HG02588 (cell line): ENCODE data around the gene ANKIB1.
"Not testable (repeated sequence)": the region's sequence is repeated elsewhere in the genome, so short reads cannot be mapped to it uniquely, and the experiment has no call there.

Source experiments
- ATAC-seq: cut with Tn5 transposase; IDR thresholded peaks from one replicate; pipeline ENCODE4 v1.9.1; 2021; ENCODE audit warnings: mild to moderate bottlenecking, moderate library complexity; ENCODE audit not compliant: unreplicated experiment

ANKIB1 gene

DNA sequence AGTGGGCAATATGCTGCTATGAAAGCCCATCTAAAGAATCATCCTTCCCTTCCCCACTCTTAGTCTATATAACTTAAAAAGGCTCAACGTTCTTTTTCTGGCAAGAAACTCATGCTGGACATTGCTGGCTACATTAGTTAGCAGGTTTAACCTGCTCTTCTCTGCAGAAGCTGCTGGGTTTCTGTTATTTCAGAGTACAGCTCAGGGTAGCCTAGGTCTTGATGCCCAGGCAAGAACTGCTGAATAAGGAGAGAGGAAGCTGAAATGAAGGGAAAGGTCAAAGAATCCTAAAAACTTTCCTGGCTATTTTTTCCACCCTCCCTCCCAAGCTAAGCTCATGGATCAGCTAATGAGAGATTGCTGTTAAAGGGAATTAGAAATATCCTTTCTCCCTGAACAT is 79.4 kb downstream of the ANKIB1 start:
- ATAC-seq = no peak

DNA sequence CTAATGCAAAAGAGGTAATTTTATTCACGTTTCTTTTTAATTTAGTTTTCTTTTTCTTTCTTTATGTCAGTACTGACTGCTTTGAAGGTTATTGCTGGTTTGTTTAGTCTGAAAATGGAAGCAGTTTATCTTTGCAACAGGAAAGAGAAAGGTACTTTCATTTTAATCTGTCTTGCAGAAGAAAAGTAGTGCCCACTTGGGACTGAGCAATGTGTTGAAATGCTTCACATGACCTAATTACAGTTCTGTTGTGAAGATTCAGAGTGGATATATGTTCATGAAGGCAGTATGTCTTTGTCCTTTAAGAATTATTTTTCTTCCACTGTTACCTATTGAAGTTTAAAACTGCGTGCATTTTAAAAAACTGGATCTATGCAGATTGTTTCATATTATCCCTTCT is 80.1 kb downstream of the ANKIB1 start:
- ATAC-seq = no peak

DNA sequence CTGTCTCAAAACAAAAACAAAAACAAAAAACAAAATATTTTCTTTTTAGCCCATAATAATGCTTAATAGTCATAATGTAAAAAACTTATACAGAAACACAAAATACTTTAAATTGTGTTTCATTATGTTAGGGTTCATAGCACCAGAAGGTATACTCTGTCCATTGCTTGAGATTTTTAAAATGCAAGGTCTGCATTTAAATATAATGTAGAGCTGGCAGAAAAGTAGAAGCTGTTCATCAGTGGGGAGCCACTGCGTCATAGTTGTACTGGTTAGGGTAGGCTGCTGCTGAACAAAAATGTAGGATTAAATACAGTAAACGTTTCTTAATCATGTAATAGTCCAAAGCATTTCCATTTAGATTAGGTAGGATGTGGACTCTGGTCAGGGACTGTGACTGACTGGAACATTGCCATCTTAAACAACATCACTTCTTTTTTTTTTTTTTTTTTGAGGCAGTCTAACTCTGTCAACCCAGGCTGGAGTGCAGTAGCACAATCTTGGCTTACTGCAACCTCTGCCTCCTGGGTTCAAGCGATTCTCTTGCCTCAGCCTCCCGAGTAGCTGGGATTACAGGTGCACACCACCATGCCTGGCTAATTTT is 85.2 kb downstream of the ANKIB1 start:
- no peak for ATAC-seq

DNA sequence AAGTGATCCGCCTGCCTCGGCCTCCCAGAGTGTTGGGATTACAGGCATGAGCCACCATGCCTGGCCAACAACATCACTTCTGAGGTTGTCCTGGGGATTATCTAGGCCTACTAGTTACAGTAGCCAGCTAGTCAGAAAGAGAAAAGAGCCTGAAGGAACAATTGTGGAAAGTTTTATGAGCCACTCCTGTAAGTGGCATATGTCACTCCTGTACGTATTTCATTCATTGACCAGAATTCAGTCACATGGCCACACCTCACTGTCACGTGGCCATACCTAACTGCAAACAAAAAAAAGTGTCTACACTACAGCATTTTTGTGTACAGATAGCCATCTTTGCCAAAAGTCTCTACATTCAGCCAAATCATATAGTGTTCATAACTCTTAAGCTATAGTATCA is 85.7 kb downstream of the ANKIB1 start:
- no peak for ATAC-seq

DNA sequence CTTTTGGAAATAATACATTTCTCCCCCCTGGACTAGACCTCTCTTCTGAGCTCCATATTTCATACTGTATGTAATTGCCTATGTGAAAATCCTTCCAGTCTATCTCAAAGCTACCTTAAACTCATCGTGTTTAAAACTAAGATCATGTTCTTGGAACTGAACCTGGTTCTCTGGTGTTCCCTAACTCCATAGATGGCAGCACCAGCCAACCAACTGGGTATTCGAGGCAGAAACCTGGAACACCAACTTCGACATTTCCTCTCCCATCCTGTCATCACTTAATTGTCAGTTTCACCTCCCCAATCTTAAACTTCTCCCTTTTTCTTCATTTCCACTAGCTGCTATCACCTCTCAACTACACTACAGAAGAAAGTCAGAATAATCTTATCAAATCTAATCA is 87.0 kb downstream of the ANKIB1 start:
- ATAC-seq = no peak

DNA sequence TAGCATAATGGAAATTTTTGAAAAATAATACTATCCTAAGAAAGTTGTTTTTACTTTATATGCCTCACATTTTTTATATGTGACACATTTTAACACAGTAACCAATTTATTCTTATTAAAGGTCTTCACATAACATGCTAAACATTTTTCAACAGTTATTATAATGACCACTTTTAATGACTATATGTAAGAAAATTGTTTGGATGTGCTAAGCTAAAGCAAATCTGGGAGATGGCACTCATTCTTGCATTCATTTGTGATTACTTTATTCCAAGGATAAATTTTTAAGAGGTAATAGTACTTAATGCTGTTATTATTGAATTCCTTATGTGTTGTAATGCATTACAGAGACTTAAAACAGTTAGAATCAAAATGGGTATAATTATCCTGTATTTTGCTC is 88.1 kb downstream of the ANKIB1 start:
- ATAC-seq = no peak

DNA sequence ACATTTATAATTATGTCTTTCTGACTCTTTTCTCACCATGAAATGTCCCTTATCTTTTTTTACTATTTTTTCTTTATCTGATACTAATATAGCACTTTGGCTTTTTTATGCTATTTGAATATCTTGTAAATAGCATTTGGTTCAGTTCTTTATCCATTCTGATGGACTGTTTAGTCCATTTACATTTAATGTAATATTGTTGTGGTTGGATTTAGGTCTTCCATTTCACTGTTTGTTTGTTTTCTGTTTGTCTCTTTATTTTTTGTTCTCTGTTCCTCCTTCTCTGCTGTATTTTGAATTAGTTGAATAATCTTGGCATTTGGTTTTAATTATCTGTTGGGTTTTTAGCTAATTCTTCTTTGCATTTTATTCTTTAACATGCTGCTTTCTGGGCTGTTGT is 89.8 kb downstream of the ANKIB1 start:
- no peak for ATAC-seq

DNA sequence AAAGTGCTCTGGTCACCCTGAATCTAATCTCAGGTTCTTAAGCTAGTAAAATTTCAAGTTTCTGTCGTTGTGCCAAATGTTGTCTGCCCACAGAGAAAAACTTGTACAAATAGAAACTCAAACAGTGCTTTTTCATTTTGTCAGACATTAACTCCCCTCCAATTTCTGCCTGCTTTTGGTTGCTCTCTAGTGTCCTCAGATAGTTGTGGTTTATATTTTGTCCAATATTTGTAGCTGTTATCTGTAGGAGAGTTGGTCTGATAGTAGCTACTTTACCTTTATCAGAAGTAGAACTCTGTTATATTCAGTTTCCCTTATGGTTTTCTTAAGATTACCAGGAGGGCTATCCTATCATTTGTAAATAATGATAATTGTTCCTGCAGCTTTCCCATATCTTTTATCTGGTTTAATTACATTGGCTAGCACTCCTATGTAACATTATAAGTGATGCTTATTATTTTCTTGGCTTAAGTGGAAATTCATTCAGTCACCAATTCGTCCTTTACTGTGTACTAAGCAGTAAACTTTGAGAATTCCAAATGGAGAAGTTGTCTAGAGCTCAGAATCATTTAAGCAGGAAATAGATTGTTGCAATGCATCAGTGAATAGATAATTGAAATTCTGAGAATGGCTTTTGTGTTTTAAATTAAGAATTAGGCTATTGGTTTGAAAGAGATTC is 91.0 kb downstream of the ANKIB1 start:
- ATAC-seq = no peak

DNA sequence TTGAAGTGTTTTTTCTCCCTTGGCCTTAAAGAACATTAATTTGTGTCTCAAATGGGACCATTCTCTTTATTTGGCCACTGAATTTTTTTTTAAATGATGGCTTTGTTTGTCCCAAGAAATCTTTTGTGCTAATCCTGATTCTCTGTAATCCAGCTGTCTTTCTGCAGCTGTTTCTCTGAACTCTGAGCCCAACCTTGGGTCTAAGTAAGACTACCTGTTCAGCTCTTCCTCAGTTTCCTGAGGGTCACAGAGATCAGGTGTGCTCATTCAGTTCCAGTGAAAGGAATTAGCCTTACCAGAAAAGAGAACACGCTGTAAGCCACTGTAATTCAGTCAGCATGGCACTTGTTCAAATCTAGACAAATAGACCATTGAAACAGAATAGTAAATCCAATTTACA is 94.2 kb downstream of the ANKIB1 start:
- ATAC-seq = no peak

DNA sequence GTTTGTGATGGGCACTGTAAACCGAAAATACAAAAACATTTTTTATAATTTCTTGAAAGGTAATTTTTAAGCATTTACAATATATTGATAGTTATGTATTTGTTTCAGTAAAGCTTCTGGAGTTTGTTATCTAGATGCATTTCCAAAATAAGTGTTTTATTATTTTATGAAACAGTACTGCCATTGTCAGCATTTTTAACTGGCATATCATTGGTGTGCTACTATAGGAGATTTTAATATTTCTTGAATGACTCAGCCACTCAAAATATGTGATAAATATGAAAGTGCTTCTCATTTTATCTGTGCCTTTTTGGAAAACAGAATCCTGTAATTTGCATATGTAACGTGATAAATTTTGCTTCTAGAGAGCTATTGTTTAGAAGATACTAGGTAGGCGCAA is 97.9 kb downstream of the ANKIB1 start:
- ATAC-seq = no peak

DNA sequence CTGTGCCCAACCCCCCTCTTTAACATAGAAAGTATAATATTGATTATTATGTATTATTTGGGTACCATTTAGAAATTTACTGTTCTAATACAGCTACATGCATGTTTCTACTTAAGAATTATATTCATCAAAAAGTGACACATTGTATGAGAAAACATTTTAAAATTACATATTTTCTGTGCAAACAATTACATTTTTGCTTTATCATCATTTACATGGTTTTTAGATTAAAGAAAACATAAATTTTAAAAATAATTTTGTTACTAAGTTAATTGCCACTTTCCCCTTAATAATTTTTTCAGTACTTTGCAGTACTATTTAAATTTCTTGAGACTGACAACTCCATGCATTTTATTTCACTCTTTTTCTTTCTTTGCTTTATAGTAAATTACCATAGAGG is 106.2 kb downstream of the ANKIB1 start:
- no peak for ATAC-seq

DNA sequence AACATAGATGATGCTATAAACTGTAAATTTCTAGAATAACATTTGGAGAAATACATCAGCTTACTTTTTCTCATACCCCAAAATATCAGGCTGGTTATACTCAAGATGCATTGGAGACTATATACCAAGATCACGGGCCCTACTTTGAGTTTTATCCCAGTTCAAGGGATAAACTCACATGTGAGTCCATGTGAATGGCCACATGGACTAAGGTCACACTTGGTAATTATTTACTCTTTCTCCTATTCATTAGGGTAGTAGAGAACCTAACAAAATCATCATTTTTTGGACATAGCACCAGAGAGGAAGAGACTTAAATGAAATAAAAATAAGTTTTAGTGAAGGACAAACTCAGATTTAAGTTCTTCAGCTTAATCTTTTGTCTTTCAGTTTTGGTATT is 108.4 kb downstream of the ANKIB1 start:
- ATAC-seq = no peak

DNA sequence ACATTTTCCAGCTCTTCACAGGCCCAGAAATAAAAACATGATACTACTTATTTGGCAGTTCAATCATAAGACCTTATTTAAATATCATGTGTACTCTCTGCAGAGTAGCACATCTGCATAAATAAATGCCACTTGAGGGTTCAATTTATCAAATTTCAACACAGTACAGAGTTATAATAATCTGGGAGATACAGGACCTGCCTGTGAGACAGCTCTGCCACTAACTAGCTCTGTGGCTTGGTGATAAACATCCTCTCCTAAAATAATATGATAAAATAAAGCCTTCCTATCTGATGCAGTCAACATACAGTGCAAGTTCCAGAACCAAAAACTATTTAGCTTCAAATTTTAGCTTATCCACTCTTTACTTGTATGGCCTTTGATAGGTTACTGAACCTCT is 110.6 kb downstream of the ANKIB1 start:
- ATAC-seq = no peak

DNA sequence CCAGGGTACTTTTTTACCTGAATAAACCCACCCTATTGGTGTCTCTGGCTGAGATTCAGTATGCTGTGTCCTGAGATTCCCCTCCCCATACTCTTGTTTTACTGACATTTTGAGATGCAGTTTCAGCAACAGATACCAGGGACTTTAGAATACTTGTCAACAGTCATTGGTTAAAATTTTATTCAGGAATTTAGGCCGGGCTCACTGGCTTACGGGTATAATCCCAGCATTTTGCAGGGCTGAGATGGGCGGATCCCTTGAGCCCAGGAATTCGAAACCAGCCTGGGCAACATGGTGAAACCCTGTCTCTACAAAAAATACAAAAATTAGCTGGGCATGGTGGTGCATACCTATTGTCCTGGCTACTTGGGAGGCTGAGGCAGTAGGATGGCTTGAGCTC is 111.5 kb downstream of the ANKIB1 start:
- no peak for ATAC-seq

DNA sequence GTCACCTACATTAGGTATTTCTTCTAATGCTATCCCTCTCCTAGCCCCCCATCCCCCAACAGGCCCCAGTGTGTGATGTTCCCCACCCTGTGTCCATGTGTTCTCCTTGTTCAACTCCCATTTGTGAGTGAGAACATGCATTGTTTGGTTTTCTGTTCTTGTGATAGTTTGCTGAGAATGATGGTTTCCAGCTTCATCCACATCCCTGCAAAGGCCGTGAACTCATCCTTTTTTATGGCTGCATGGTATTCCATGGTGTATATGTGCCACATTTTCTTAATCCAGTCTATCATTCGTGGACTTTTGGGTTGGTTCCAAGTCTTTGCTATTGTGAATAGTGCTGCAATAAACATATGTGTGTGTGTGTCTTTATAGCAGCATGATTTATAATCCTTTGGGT is 113.4 kb downstream of the ANKIB1 start:
- not testable (repeated sequence) for ATAC-seq

DNA sequence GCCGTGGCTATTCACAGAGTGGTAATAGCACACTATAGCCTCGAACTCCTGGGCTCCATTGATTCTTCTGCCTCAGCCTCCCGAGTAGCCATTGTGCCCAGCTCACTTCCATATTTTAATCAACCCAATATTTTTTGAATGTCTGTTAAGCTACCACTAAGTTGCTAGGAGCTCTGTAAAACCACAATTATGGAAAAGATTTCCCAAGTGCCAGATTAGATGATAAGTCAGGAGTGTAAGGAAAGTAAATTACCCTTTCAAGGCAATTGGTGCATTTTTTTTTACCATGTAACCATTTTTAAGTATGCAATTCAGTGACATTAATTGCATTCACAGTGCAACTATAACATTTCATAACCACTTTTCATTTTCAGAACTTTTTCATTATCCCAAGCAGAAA is 114.0 kb downstream of the ANKIB1 start:
- no peak for ATAC-seq

DNA sequence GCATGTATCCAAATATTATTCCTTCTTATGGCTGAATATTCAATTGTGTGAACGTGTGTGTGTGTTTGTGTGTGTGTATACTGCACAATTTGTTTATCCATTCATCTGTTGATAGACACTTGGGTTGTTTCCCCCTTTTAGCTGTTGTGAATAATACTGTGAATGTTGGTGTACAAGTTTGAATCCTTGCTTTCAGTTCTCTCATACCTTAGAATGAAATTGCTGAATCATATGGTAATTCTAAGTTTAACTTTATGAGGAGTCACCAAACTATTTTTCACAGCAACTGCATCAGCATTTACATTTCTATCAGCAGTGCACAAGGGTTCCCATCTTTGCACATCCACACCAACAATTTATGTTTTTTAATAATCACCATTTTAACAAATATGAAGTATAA is 114.6 kb downstream of the ANKIB1 start:
- ATAC-seq = no peak

DNA sequence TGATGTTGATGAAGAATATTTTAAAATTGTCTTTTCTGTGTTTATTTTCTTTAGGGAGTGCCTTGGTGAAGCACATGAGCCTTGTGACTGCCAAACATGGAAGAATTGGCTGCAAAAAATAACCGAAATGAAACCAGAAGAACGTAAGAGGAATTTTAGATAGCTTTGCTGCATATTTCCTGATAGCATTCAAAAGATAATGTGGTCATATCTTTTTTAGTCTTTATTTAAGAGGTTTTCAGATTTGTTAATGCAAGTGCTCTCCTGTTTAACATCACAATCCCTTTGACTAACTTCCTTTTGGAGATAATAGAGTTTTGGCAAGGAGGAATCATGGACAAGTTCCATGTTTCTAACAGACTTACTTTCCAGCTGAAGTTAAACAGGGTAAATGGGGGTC is 116.4 kb downstream of the ANKIB1 start:
- no peak for ATAC-seq

DNA sequence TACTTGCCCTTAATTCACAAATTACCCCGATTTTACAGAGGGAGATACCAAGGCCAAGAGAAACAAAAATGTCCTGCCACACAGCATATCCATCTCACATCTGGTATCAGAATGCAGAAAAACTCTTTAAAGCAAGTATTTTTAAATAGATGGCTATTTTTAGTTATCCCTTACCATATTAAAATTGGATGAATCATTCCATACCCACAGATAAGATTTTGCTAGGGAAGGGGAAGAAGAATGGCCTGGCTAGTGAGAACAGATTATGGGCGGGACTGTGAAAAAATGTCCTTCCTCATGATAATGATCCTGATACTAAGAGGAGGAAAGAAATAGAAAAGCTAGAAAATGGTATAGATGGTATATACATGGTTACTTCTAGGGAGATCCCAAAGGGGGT is 121.0 kb downstream of the ANKIB1 start:
- no peak for ATAC-seq

DNA sequence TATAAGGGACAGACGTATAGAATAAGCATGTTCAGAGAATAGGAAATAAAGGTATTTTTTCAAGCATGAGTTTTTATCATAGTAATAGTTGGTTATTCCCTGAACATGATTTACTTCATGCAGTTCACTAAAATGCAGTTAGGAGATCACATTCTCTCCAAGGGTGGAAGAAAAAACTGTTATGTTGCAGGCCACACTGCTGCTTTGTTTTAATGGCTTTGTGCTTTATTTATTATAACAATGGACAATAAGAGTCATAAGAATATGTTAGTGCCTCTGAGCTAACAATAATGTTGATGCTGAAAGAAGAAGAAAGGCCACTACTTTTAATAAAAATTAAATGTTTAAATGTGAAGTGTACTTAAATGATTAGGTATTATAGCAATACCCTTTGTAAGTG is 123.0 kb downstream of the ANKIB1 start:
- no peak for ATAC-seq

DNA sequence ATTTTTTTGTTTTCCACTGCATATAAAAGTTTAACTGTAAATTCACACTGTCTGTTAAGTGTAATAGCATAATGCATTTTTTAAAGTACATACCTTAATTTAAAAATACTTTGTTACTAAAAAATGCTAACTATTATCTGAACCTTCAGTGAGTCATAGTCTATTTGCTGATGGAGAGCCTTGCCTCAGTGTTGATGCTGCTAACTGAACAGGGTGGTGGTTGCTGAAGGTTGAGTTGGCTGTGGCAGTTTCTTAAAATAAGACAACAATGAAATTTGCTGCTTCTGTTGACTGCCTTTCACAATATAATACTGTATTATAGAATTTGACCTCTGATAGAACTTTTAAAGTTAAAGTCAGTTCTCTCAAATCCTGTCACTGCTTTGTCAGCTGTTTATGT is 129.2 kb downstream of the ANKIB1 start:
- ATAC-seq = no peak

DNA sequence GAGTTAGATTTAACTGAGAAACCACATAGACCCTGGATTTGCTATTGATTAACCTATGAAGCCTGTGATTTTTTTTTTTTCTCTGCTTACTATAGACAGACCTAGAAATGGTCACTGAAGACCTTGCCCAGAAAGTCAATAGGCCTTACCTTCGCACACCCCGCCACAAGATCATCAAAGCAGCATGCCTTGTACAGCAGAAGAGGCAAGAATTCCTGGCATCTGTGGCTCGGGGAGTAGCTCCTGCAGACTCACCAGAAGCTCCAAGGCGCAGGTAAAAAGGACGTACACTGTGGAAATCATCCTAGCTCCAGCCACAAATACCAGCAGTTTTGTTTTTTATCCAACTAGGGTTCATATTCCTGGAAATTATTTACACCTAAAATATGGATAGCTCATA is 145.3 kb downstream of the ANKIB1 start:
- no peak for ATAC-seq

DNA sequence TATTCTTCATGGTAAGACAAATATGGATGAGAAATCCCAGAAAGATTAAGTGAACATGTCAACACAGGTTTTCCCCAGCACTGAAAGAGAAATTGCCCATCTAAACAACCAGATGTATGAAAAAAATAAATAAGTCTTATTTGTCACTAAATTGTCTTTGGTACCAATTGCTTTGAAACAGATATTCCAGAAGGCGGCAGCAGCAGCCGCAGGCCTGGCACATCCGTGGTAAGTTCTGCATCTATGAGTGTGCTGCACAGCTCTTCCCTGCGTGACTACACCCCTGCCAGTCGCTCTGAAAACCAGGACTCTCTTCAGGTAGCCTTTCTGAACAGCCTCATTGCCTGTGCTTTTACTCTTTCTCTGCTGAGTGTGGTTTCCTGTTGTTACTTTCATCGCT is 151.8 kb downstream of the ANKIB1 start:
- ATAC-seq = no peak
